Measurements from ENCODE around the gene SAMD13. TPM values are rescaled to one million over a fixed set of nuclear protein-coding genes. Genes with fewer than 3 reads are reported as not detected.

The SAMD13 gene
- total and polyA plus RNA-seq, 7 experiments from 2014 or later = 0.27 to 0.75 (median 0.43) TPM; not detected in 2

- Mint-ChIP-seq H3K27me3 (peaks cover 0 to 17% (median 16%) of the 10 kb centered on the region in 5 donors), H3K27ac (no peak overlapping the region), H3K4me1 (peaks cover 0 to 2% (median 0%) of the 10 kb centered on the region in 7 donors), H3K4me3 (no peak overlapping the region), H3K36me3 (peaks cover 0 to 20% (median 8%) of the 10 kb centered on the region in 5 donors), H3K9me3 (peaks cover 3 to 27% (median 18%) of the 10 kb centered on the region in 11 donors)
- intact Hi-C loops (cut with micrococcal nuclease) = no loop called here
- Histone ChIP-seq H3K4me3 (ENCODE audit: low read length) (no peak overlapping the region), H3K4me1 (ENCODE audit: control insufficient read depth in 2 of 2, insufficient read depth in 2 of 2, low read length in 2 of 2) (no peaks in the 10 kb centered on the region), H3K27me3 (ENCODE audit: control insufficient read depth in 2 of 2, insufficient read depth in 2 of 2, low read length in 2 of 2) (no peaks in the 10 kb centered on the region), H3K27ac (ENCODE audit: low read depth, low read length) (no peak overlapping the region), H3K36me3 (ENCODE audit: control insufficient read depth in 2 of 3, insufficient read depth in 3 of 3, low read length in 3 of 3) (no peaks in the 10 kb centered on the region), H3K9me3 (ENCODE audit: control insufficient read depth in 2 of 3, low read length in 3 of 3) (peaks cover 0 to 3% (median 0%) of the 10 kb centered on the region in 3 experiments)
- ChIA-PET CTCF (no interaction called here), POLR2A (no interaction called here)
- ATAC-seq = no peak
- no peak for DNase-seq
These were observed 9.4 kb upstream of the SAMD13 start for GRCh38 chr1:84291882-84292655.

GRCh38 chr1:84293766-84294165, 7.7 kb upstream of the SAMD13 start:
- intact Hi-C loops (cut with micrococcal nuclease) = no loop called here
- ATAC-seq = no peak
- Mint-ChIP-seq H3K36me3 (peaks cover 0 to 20% (median 8%) of the 10 kb centered on the region in 5 donors), H3K4me1 (peaks cover 7 to 14% (median 10%) of the 10 kb centered on the region in 7 donors), H3K27ac (no peak overlapping the region), H3K9me3 (peaks cover 1 to 17% (median 10%) of the 10 kb centered on the region in 11 donors), H3K4me3 (no peak overlapping the region), H3K27me3 (peaks cover 0 to 18% (median 16%) of the 10 kb centered on the region in 5 donors)
- POLR2A ChIA-PET = interaction anchor here (0.7 kb wide), 1 partner anchor 88 kb away, joined by 7 read pairs; no protein-coding TSS in a partner anchor
- Histone ChIP-seq H3K36me3 (ENCODE audit: control insufficient read depth in 2 of 3, insufficient read depth in 3 of 3, low read length in 3 of 3) (no peaks in the 10 kb centered on the region), H3K9me3 (ENCODE audit: control insufficient read depth in 2 of 3, low read length in 3 of 3) (no peaks in the 10 kb centered on the region), H3K4me1 (ENCODE audit: control insufficient read depth in 2 of 2, insufficient read depth in 2 of 2, low read length in 2 of 2) (peaks cover 4 to 7% of the 10 kb centered on the region in 2 donors), H3K27me3 (ENCODE audit: control insufficient read depth in 2 of 2, insufficient read depth in 2 of 2, low read length in 2 of 2) (no peaks in the 10 kb centered on the region), H3K4me3 (ENCODE audit: low read length) (no peak overlapping the region), H3K27ac (ENCODE audit: low read depth, low read length) (no peak overlapping the region)
- CTCF ChIA-PET = no interaction called here
- DNase-seq = no peak

GRCh38 chr1:84294751-84295150, 6.8 kb upstream of the SAMD13 start:
- CTCF ChIA-PET = no interaction called here
- H3K4me3 Mint-ChIP-seq = no peak overlapping the region
- DNase-seq (no peak), ATAC-seq (no peak)
- no peak overlapping the region for H3K27ac Mint-ChIP-seq
- peaks cover 4 to 10% of the 10 kb centered on the region in 2 donors for H3K4me1 ChIP-seq (ENCODE audit: control insufficient read depth in 2 of 2, insufficient read depth in 2 of 2, low read length in 2 of 2)
- H3K4me1 Mint-ChIP-seq = peaks cover 12 to 21% (median 17%) of the 10 kb centered on the region in 7 donors
- no peaks in the 10 kb centered on the region for H3K36me3 ChIP-seq (ENCODE audit: control insufficient read depth in 2 of 3, insufficient read depth in 3 of 3, low read length in 3 of 3)
- H3K9me3 ChIP-seq (ENCODE audit: control insufficient read depth in 2 of 3, low read length in 3 of 3) = no peaks in the 10 kb centered on the region
- POLR2A ChIA-PET = interaction anchor here (0.7 kb wide), 1 partner anchor 89 kb away, joined by 7 read pairs; no protein-coding TSS in a partner anchor
- H3K27me3 Mint-ChIP-seq = peaks cover 0 to 18% (median 13%) of the 10 kb centered on the region in 5 donors
- no peak overlapping the region for H3K4me3 ChIP-seq (ENCODE audit: low read length)
- H3K27me3 ChIP-seq (ENCODE audit: control insufficient read depth in 2 of 2, insufficient read depth in 2 of 2, low read length in 2 of 2) = no peaks in the 10 kb centered on the region
- intact Hi-C loops (cut with micrococcal nuclease) = loop anchor here (5.0 kb wide), 4 partner anchors 217 to 1413 kb away; partner anchors contain the start of genes C1orf52 (in 1 of the 2), CTBS (in 1 of the 2) and ZNHIT6 (in 1 of the 2)
- no peak overlapping the region for H3K27ac ChIP-seq (ENCODE audit: low read depth, low read length)
- H3K36me3 Mint-ChIP-seq = peaks cover 0 to 16% (median 0%) of the 10 kb centered on the region in 5 donors
- peaks cover 0 to 9% (median 5%) of the 10 kb centered on the region in 11 donors for H3K9me3 Mint-ChIP-seq

GRCh38 chr1:84297546-84298244, 3.8 kb upstream of the SAMD13 start:
- Mint-ChIP-seq H3K4me1 (peaks cover 16 to 46% (median 36%) of the 10 kb centered on the region in 7 donors), H3K4me3 (peak overlapping the region; percentile 83 to 93 (median 88)), H3K9me3 (peaks cover 0 to 9% (median 2%) of the 10 kb centered on the region in 11 donors), H3K27ac (peak overlapping the region; percentile 52 to 80 (median 70)), H3K36me3 (peaks cover 0 to 5% (median 0%) of the 10 kb centered on the region in 5 donors), H3K27me3 (peaks cover 0 to 15% (median 6%) of the 10 kb centered on the region in 5 donors)
- no peak for DNase-seq
- ChIA-PET POLR2A (interaction anchor here (0.5 to 1.6 kb wide), 4 partner anchors 10 to 276 kb away, joined by 3 to 7 read pairs (median 4); partner anchors contain the start of genes CTBS and PRKACB), CTCF (interaction anchor here (0.8 to 0.9 kb wide), 2 partner anchors 139 to 250 kb away, joined by 3 read pairs; no protein-coding TSS in a partner anchor)
- Histone ChIP-seq H3K27ac (ENCODE audit: low read depth, low read length) (peak overlapping the region; percentile 69), H3K4me3 (ENCODE audit: low read length) (peak overlapping the region; percentile 92), H3K36me3 (ENCODE audit: control insufficient read depth in 2 of 3, insufficient read depth in 3 of 3, low read length in 3 of 3) (no peaks in the 10 kb centered on the region), H3K9me3 (ENCODE audit: control insufficient read depth in 2 of 3, low read length in 3 of 3) (no peaks in the 10 kb centered on the region), H3K4me1 (ENCODE audit: control insufficient read depth in 2 of 2, insufficient read depth in 2 of 2, low read length in 2 of 2) (peaks cover 4 to 20% of the 10 kb centered on the region in 2 donors), H3K27me3 (ENCODE audit: control insufficient read depth in 2 of 2, insufficient read depth in 2 of 2, low read length in 2 of 2) (no peaks in the 10 kb centered on the region)
- intact Hi-C loops (cut with micrococcal nuclease) = loop anchor here (1.0 to 5.0 kb wide), 9 partner anchors 135 to 1410 kb away; partner anchors contain the start of genes CTBS (in 2 of the 2), C1orf52 (in 1 of the 2), PRKACB (in 1 of the 2) and ZNHIT6 (in 1 of the 2)
- no peak for ATAC-seq

GRCh38 chr1:84298328-84298683, 3.2 kb upstream of the SAMD13 start:
- Histone ChIP-seq H3K4me3 (ENCODE audit: low read length) (peak overlapping the region; percentile 92), H3K36me3 (ENCODE audit: control insufficient read depth in 2 of 3, insufficient read depth in 3 of 3, low read length in 3 of 3) (no peaks in the 10 kb centered on the region), H3K27ac (ENCODE audit: low read depth, low read length) (peak overlapping the region; percentile 69), H3K9me3 (ENCODE audit: control insufficient read depth in 2 of 3, low read length in 3 of 3) (no peaks in the 10 kb centered on the region), H3K4me1 (ENCODE audit: control insufficient read depth in 2 of 2, insufficient read depth in 2 of 2, low read length in 2 of 2) (peaks cover 4 to 25% of the 10 kb centered on the region in 2 donors), H3K27me3 (ENCODE audit: control insufficient read depth in 2 of 2, insufficient read depth in 2 of 2, low read length in 2 of 2) (no peaks in the 10 kb centered on the region)
- intact Hi-C loops (cut with micrococcal nuclease) = loop anchor here (1.0 to 5.0 kb wide), 9 partner anchors 134 to 1409 kb away; partner anchors contain the start of genes CTBS (in 2 of the 2), C1orf52 (in 1 of the 2), PRKACB (in 1 of the 2) and ZNHIT6 (in 1 of the 2)
- peaks cover 0 to 9% (median 2%) of the 10 kb centered on the region in 11 donors for H3K9me3 Mint-ChIP-seq
- H3K27me3 Mint-ChIP-seq = peaks cover 0 to 16% (median 6%) of the 10 kb centered on the region in 5 donors
- H3K4me1 Mint-ChIP-seq = peaks cover 17 to 52% (median 42%) of the 10 kb centered on the region in 7 donors
- peak overlapping the region; percentile 67 to 85 (median 79) for H3K27ac Mint-ChIP-seq
- peak overlapping the region; percentile 83 to 95 (median 90) for H3K4me3 Mint-ChIP-seq
- CTCF ChIA-PET = interaction anchor here (0.8 to 0.9 kb wide), 2 partner anchors 139 to 249 kb away, joined by 3 read pairs; no protein-coding TSS in a partner anchor
- POLR2A ChIA-PET = interaction anchor here (0.7 to 1.6 kb wide), 3 partner anchors 9 to 276 kb away, joined by 3 to 7 read pairs (median 4); partner anchors contain the start of genes CTBS and PRKACB
- H3K36me3 Mint-ChIP-seq = peaks cover 0 to 5% (median 0%) of the 10 kb centered on the region in 5 donors
- ATAC-seq (peak; percentile 88), DNase-seq (peak; percentile 40 to 65 (median 46))

Measured in naive thymus-derived CD4-positive, alpha-beta T cell (primary cell).